ENCODE data around the gene ZNF24. TPM values are rescaled to one million over a fixed set of nuclear protein-coding genes. Genes with fewer than 3 reads are reported as not detected.

Gene ZNF24
- total RNA-seq, 1 donor from 2014 or later, result 11.5 TPM

- H3K36me3 ChIP-seq, result peaks cover 4 to 9% of the 10 kb centered on the region in 2 donors
- DNase-seq (ENCODE audit: low spot score in 2 of 2), result no peak
- peak overlapping the region; percentile 70 to 96 for H3K4me3 ChIP-seq
- H3K9me3 ChIP-seq, result no peaks in the 10 kb centered on the region
- peak overlapping the region; percentile 93 to 100 for H3K27ac ChIP-seq
- TF ChIP-seq CTCF (IDR thresholded peaks at IDR 0.05), result no peak
- intact Hi-C loops (cut with DNase I), result loop anchor here (1.0 to 5.0 kb wide), 6 partner anchors 32 to 722 kb away; partner anchors contain the start of genes MAPRE2, RPRD1A, ZNF396 and ZSCAN30
- no peaks in the 10 kb centered on the region for H3K27me3 ChIP-seq
- peaks cover 10 to 17% of the 10 kb centered on the region in 2 donors for H3K4me1 ChIP-seq
Measured at GRCh38 chr18:35344736-35345459, 678 bp upstream of the ZNF24 start.

GRCh38 chr18:35343488-35343935 lies 708 bp downstream of the ZNF24 start:
- intact Hi-C loops (cut with DNase I), result loop anchor here (5.0 kb wide), 3 partner anchors 34 to 724 kb away; partner anchors contain the start of genes MAPRE2, RPRD1A and ZNF396
- no peak for DNase-seq (ENCODE audit: low spot score in 2 of 2)
- TF ChIP-seq CTCF (IDR thresholded peaks at IDR 0.05), result no peak
- Histone ChIP-seq H3K27me3 (no peaks in the 10 kb centered on the region), H3K36me3 (peaks cover 18 to 23% of the 10 kb centered on the region in 2 donors), H3K4me1 (peaks cover 10 to 17% of the 10 kb centered on the region in 2 donors), H3K4me3 (peak overlapping the region; percentile 70 to 96), H3K9me3 (no peaks in the 10 kb centered on the region), H3K27ac (peak overlapping the region; percentile 93 to 100)

GRCh38 chr18:35337286-35337685 lies 6.9 kb downstream of the ZNF24 start:
- peaks cover 0 to 13% of the 10 kb centered on the region in 2 donors for H3K4me1 ChIP-seq
- H3K36me3 ChIP-seq, result peaks cover 58 to 74% of the 10 kb centered on the region in 2 donors
- no peaks in the 10 kb centered on the region for H3K9me3 ChIP-seq
- H3K4me3 ChIP-seq, result no peak overlapping the region
- no peak overlapping the region for H3K27ac ChIP-seq
- H3K27me3 ChIP-seq, result no peaks in the 10 kb centered on the region
- TF ChIP-seq CTCF (IDR thresholded peaks at IDR 0.05), result no peak
- intact Hi-C loops (cut with DNase I), result no loop called here
- DNase-seq (ENCODE audit: low spot score in 2 of 2), result no peak

- Histone ChIP-seq H3K27ac (no peak overlapping the region), H3K27me3 (no peaks in the 10 kb centered on the region), H3K4me3 (no peak overlapping the region), H3K36me3 (peaks cover 63 to 79% of the 10 kb centered on the region in 2 donors), H3K4me1 (peaks cover 0 to 8% of the 10 kb centered on the region in 2 donors), H3K9me3 (no peaks in the 10 kb centered on the region)
- intact Hi-C loops (cut with DNase I), result no loop called here
- DNase-seq (ENCODE audit: low spot score in 2 of 2), result no peak
- no peak for TF ChIP-seq CTCF (IDR thresholded peaks at IDR 0.05)
Measured at GRCh38 chr18:35335866-35336265, 8.4 kb downstream of the ZNF24 start.

- Histone ChIP-seq H3K36me3 (peaks cover 58 to 72% of the 10 kb centered on the region in 2 donors), H3K27ac (peak overlapping the region; percentile 7 to 17), H3K4me1 (peaks cover 0 to 8% of the 10 kb centered on the region in 2 donors), H3K9me3 (no peaks in the 10 kb centered on the region), H3K27me3 (no peaks in the 10 kb centered on the region), H3K4me3 (no peak overlapping the region)
- intact Hi-C loops (cut with DNase I), result no loop called here
- TF ChIP-seq CTCF (IDR thresholded peaks at IDR 0.05), result no peak
- no peak for DNase-seq (ENCODE audit: low spot score in 2 of 2)
Measured at GRCh38 chr18:35334821-35335220, 9.4 kb downstream of the ZNF24 start.
